NCI-H2171 treated with DMSO at 0.1 percent for 48 hours (cell line): ENCODE data around the gene MYO1D.

Experiments
- DNase-seq: peaks from one replicate; lab custom pipeline; 2025; lab: John Stamatoyannopoulos, UW

MYO1D gene

GRCh38 chr17:32819035-32819434 lies 57.9 kb downstream of the MYO1D start:
- no peak for DNase-seq

- no peak for DNase-seq
Observed at GRCh38 chr17:32815460-32815859, 61.5 kb downstream of the MYO1D start.

GRCh38 chr17:32814836-32815235 lies 62.1 kb downstream of the MYO1D start:
- DNase-seq: no peak

- no peak for DNase-seq
Observed at GRCh38 chr17:32813021-32813420, 63.9 kb downstream of the MYO1D start.

GRCh38 chr17:32810690-32811089 lies 66.2 kb downstream of the MYO1D start:
- no peak for DNase-seq

GRCh38 chr17:32807577-32807976 lies 69.3 kb downstream of the MYO1D start:
- no peak for DNase-seq

- DNase-seq: no peak
Observed at GRCh38 chr17:32806646-32807045, 70.3 kb downstream of the MYO1D start.

GRCh38 chr17:32805029-32805976 lies 71.6 kb downstream of the MYO1D start:
- DNase-seq: no peak

GRCh38 chr17:32803544-32803943 lies 73.4 kb downstream of the MYO1D start:
- DNase-seq: no peak

- no peak for DNase-seq
Observed at GRCh38 chr17:32802306-32802705, 74.6 kb downstream of the MYO1D start.

- DNase-seq: no peak
Observed at GRCh38 chr17:32801641-32802040, 75.3 kb downstream of the MYO1D start.

- DNase-seq: no peak
Observed at GRCh38 chr17:32801193-32801592, 75.7 kb downstream of the MYO1D start.

- DNase-seq: no peak
Observed at GRCh38 chr17:32798938-32799337, 78.0 kb downstream of the MYO1D start.

GRCh38 chr17:32795339-32795979 lies 81.5 kb downstream of the MYO1D start:
- no peak for DNase-seq

GRCh38 chr17:32794533-32795246 lies 82.2 kb downstream of the MYO1D start:
- no peak for DNase-seq

GRCh38 chr17:32793841-32794240 lies 83.1 kb downstream of the MYO1D start:
- DNase-seq: no peak

- DNase-seq: no peak
Observed at GRCh38 chr17:32792207-32792606, 84.7 kb downstream of the MYO1D start.

GRCh38 chr17:32786169-32786568 lies 90.8 kb downstream of the MYO1D start:
- no peak for DNase-seq

- DNase-seq: no peak
Observed at GRCh38 chr17:32784113-32784512, 92.8 kb downstream of the MYO1D start.

- DNase-seq: peak; percentile 73
Observed at GRCh38 chr17:32783602-32784001, 93.3 kb downstream of the MYO1D start.

- no peak for DNase-seq
Observed at GRCh38 chr17:32780721-32781120, 96.2 kb downstream of the MYO1D start.

- no peak for DNase-seq
Observed at GRCh38 chr17:32777922-32778321, 99.0 kb downstream of the MYO1D start.

GRCh38 chr17:32777436-32777835 lies 99.5 kb downstream of the MYO1D start:
- no peak for DNase-seq
